NCI-H187 treated with DMSO at 0.1 percent for 48 hours (cell line): ENCODE measurements around the gene BPIFB1.

ENCODE experiments used
- DNase-seq: peaks from one replicate; lab custom pipeline; 2025; lab: John Stamatoyannopoulos, UW

BPIFB1 gene, protein sequence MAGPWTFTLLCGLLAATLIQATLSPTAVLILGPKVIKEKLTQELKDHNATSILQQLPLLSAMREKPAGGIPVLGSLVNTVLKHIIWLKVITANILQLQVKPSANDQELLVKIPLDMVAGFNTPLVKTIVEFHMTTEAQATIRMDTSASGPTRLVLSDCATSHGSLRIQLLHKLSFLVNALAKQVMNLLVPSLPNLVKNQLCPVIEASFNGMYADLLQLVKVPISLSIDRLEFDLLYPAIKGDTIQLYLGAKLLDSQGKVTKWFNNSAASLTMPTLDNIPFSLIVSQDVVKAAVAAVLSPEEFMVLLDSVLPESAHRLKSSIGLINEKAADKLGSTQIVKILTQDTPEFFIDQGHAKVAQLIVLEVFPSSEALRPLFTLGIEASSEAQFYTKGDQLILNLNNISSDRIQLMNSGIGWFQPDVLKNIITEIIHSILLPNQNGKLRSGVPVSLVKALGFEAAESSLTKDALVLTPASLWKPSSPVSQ

DNA sequence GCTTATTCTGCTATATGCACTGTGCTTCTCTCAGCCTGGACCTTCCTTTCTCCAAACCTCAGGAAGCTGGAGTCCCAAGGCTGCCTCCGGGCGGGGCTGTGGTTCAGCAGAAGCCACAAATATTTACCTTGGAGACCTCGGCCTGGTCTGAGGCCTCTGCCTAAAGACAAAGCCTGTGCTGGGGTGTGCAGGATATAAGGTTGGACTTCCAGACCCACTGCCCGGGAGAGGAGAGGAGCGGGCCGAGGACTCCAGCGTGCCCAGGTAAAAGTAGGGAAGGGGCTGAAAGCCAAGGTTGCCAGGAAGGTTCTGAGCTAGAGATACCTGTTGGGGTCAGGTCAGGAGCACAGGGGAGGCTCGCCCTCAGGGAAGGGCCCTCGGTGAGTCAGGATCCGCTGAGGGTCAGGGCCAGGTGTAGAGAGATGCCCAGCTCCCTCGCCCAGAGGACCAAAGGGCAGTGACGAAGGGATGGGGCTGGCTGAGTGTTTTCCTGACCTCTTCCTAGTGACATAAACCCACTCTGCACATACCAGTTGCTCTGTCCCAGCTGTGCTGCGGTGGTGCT is at the start of gene BPIFB1:
BPIFB1 (plus strand) TSS at position 224 of the 565 bp plus-strand sequence. CDS start 2,860 bp downstream, outside the sequence.
- DNase-seq, result no peak

DNA sequence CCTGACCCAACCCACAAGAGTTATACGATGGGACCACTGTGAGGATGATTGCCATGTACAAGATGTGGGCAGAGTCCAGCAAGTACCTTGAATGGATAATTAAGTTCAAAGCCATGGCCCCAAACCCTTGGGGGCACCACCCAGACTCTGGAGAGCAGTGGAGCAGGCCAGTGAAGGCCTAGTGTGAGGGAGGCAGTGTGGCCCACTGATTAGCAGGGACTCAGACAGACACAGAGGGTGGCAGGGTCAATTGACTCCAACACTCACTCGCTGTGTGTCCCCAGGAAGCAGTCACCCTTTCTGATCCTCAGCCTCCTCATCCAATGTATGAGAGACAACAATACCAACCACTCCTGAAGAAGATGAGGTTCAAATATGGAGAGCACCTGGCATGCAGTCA is 49.0 kb upstream of the BPIFB1 start:
- no peak for DNase-seq

DNA sequence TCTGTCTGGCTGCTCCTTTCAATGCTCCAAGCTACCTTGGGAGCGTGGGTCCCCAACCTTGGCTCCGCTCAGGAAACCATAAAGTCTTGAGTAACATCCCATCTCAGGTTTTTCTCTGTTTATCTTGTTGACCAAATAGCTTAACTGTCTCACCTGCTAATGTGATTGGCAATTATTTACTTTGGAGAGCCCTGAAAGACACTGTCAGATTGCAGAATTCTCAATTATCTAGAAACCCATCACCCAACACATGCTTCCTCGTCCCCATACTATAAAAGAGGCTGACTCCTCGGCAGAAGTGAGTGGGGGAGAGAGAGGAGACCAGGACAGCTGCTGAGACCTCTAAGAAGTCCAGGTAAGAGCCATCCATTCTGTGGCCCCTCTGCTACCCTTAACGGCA is 47.3 kb upstream of the BPIFB1 start, which contains the start of gene BPIFA1:
BPIFA1 (plus strand) TSS at position 301 of the 400 bp plus-strand sequence. CDS start 1,716 bp downstream, outside the sequence.
- no peak for DNase-seq

DNA sequence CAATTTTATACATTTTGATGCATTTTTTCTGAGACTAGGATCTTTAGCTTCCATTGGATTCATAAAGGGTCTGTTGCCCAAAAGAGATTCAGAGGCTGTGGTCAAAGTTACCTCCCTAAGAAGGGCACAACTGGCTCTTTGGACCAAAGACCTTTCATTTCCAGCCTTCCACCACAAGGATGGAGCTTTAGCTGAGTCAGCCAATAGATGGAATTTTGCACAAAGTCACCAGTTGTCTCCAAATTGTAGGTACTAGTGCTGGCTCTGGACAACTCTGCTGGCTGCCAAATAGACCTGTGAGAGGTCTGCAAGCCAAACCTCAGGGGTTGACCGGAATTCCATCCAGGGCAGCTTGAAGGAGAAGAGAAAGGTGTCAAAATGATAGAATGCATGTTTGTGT is 46.7 kb upstream of the BPIFB1 start:
- no peak for DNase-seq

DNA sequence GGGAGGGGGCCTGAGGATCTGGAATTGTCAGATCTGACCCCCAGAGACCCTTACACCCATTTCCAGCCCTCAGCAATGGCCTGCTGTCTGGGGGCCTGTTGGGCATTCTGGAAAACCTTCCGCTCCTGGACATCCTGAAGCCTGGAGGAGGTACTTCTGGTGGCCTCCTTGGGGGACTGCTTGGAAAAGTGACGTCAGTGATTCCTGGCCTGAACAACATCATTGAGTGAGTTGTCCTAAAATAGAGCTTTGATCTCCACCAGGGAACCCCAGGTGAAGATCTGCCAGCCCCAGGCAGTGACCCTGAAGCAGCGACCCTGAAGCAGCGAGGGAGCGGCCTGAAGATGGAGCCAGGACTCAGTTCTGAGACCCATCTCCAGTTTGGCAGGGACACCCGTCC is 45.0 kb upstream of the BPIFB1 start:
- DNase-seq, result no peak

DNA sequence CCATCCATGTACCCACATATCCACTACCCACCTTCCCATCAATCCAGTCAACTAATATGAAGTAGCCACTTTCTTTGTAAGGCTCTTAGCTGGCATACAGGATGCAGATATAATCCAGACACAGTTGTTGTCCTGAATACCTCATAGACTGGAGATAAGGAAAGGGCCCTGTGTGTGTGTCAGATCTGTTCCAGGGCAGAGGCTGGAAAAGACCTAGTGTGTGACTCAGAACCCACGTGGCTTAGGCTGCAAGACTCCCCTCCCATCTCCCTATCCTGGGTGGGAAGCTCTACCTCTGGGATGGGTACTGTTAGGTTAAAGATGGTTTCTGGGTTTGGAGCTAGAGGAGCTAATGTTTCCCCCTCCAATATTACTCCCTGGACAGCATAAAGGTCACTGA is 43.6 kb upstream of the BPIFB1 start:
- no peak for DNase-seq

DNA sequence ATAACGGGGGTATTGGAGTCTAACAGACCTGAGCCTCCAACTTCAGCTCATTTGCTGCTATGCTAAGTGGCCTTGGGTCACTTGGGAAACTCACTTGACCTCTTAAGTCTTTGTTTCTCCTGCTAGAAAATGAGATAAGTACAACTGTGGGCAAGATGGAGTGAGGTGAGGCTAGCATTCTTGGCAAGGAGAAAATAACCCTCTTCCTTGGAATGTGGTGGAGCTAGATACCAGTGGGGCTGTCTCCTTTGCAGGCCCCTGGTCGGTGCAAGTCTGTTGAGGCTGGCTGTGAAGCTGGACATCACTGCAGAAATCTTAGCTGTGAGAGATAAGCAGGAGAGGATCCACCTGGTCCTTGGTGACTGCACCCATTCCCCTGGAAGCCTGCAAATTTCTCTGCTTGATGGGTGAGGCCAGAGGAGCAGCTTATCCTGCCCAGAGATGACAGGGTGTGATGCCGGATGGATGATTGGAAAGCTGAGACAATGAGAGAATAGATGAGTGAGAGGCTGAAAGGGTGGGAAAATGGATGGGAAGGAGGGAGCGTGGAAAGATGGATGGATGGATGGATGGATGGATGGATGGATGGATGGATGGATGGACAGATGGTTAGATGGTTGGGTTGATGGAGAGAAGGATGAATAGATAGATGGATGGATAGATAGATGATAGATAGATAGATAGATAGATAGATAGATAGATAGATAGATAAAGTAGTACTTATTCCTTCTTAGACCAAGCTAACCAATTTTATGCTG is 42.9 kb upstream of the BPIFB1 start:
- DNase-seq, result no peak

DNA sequence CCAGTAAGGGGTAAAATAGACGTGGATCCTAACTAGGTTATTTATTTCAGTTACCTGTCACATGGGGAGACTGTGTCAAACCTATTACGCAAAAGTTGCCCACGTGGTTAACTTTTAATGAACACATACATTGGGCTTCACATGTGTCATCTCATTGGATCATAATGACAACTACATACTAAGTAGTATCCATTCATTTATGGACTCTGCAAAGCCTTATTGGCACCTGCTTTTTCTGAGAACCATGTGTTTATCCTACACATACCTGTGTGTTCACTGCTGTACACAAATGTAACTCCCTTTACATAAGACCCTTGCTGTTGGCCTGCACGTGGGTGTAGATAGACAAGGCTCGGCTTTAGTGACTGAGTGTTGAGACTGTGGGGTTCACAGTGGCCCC is 42.1 kb upstream of the BPIFB1 start:
- DNase-seq, result no peak

DNA sequence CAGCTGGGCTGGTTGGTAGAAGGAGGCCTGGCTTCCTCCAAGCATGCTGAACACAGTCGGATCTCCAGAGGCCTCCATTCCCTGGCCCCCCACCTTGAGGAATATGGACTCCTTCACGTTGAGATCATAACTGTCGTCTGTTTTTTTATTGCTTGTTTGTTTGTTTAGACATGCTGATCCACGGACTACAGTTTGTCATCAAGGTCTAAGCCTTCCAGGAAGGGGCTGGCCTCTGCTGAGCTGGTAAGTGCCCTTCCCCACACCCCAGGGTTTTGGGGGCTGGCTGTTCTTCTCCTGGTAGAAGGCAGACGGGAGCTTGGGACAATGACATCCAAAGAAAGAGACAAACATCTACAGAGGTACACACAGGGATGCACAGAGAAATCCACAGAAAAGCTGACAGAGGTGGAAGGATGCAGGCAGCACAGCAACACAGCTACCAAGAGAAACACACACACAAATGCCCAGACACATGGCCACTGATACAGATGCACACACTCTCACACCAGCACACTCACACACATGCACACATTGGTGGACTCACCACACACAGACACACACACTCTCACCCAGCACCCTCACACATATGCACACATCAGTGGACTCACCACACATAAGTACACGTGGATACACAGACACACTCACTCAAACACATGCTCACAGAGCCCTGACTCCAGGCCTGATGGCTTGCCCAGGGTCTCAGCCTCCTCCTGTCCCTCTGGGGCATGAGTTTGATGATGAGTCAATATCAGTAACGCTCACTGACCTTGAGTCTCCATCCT is 40.5 kb upstream of the BPIFB1 start:
- no peak for DNase-seq

DNA sequence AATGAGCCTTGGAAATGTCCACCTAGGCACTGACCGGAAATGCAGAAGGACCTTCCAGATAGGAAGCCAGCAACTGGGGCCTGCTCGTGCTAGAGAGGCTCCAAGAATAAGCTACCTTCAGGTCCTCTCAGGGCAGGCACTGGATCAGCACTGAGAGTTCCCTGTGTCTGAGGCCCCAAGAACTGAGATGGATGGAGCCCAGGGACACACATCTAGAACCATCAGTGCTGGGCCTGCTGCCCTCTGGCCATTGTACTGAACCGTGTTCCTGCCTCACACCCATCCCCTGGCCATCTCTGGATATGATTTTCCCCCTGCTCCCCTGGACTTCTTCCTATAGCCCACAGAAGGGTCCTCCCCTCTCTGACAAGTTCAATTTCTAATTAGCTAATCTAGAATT is 36.9 kb upstream of the BPIFB1 start:
- DNase-seq, result no peak

DNA sequence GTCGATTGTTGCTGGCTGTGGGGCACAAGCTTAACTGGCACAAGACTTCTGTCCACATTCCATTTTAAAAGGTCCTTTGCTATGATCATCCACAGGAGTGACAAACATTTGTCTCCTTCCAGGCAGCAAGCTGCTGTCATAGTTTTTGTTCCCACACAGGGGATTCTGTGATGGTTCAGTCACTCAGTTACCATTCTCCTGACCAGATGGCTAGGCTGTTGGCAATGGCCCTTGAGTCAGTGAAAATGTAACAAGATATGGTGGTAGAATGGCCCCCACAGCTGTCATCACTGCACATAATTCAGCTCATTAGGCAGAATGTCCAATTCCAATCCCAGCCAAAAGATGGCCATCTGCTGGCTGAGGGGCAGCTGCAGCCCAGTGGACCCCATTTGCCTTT is 33.6 kb upstream of the BPIFB1 start:
- DNase-seq, result no peak

DNA sequence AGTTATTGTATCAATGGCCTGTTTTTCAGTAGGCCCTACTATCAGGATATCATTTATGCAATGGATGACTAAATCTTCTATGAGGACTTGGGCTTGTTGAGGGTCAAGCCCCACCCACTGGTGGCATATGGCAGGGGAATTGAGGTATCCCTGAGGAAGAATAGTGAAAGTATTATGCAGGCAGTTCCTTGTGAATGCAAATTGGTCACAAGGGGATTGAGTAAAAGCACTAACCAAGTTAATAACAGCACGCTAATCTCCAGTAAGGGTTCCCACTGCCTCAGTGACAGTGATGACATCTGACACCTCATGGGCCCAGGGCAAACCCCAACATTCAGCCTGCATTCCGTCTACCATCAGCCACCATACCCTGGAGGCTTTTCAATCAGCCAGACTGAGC is 32.3 kb upstream of the BPIFB1 start:
- no peak for DNase-seq

DNA sequence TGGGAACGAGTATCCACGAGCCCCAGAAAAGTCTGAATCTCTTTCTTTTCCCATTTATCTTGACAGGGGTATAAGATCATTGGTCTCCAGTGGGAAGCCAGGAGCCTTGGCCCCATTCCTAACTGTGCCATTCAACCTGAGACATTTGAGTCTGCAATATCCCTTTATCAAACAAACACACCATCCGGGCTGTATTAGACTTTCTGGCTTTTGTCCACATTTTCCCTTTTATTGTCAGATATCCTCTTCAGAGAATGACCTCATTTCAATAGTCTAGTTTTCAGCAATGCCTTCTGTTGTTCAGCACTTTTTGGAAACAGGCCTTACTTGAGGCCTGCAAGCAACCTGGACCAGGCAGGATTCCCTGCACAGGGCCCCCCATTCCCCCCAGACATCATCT is 31.5 kb upstream of the BPIFB1 start:
- no peak for DNase-seq

DNA sequence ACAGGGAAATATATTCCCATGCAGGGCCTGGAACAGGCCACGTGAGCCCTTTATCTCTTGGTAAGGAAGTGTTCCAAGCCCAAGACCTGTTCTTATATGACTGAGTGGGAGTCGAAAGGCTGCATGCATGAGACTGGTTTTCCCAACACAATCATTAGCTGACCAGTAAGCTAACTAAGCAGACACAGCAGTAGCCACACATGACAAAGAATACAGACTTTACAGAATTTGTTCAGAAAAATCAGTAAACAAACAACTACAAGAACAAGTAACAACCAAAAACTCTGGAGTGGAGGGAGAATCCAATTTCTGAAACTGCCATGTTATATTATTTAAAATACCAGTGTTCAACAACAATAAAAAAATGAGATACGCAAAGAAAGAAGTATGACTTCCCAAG is 30.6 kb upstream of the BPIFB1 start:
- DNase-seq, result no peak

DNA sequence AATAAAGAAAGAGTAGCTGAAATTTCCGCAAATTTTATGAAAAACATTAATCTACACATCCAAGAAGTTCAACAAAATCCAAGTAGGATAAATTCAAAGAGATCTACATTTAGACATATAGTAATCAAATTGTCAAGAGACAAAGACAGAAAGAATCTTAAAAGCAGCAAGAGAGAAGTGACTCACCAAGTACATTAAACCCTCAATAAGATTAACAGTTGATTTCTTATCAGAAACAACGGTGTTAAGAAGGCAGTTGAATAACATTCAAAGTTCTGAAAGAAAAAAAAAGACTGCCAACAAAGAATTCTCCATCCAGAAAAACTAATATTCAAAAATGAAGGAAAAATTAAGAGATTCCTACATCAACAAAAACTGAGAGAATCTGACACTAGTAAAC is 28.0 kb upstream of the BPIFB1 start:
- no peak for DNase-seq

DNA sequence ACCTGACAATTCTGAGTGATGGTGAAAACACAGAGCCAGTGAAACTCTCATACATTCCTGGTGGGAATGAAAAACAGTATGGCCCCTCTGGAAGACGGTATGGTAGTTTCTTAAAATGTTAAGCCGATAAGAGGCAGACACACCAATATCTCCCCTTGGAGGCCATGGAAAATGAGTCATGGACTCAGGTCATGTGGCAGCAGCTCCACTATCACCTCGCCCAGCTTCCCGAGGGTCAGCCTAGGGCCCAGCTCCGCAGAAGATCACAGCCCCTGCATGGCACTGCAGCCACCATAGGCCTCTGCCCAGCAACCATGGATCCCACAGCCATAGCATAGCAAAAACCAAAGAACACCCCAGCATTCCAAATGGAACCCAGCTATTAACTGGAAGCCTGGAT is 25.8 kb upstream of the BPIFB1 start:
- no peak for DNase-seq

DNA sequence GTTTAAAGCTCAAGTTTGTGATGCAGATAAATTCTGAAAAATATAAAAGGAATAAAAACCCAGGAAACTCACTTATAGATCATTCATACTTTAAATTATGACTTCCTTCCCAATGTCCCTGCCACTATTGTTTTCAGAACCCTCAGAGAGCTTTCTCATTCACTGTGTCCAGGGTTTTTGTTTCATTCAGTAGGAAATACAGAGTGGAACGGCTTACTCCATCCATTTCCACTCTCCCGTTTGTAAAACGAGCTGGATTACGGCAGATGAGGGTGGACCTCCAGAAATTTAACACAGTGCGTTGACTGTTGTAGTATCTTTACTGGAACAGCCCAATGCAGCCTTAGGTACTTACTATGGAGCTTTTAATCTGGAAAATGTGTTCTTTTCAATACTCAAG is 23.6 kb upstream of the BPIFB1 start:
- DNase-seq, result no peak

DNA sequence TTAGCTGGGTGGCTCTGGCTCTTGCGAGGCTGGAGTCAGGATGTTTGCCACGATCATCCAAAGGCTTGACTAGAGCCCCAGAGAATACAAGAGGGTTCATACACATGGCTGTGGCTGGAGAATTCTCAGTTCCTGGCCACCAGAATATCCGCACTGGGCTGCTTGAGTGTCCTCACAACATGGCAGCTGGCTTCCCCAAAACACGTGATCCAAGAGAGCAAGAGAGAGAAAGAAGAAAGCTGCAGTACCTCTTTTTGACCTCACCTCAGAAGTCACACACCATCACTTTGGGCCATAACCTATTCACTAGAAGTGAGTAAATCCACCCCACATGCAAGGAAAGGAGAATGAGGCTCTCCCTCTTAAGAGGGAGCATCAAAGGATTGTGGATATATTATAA is 21.5 kb upstream of the BPIFB1 start:
- DNase-seq, result no peak

DNA sequence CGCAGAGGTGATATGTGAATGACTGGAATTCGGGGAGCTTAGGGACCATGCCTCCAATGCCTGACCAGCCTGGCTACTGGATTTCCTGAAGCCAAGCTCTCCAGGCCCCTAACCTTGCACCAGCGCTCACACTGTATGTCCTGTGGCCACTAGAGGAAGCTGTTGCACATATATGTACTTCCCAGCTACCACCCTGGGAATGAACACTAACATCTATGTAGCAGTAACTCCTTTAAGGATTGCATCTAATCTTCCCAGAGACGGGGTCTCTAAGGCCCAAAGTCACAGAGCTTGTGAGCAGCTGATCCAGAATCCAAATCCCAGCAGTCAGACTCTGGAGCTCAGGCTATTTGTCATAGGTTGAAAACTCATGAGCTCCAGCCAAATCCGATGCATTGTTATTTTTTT is 20.4 kb upstream of the BPIFB1 start:
- DNase-seq, result no peak

DNA sequence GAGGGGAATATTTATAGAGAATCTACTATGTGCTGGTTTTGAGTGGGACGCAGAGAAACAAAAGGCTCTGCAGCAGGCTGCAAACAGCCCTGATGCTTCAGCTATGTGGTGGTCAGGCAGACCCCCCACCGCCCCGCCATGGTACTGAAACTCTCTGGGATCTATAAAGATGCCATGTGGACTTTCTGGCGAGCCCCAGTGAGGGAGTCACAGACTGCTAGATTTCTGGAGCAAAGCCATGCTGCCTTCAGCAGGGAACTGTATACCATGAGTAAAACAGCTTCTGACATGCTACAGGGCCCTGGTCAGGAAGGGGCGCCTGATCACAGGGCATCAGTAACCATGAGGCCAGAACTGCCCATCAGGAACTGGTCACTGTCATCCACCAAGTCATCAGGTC is 19.2 kb upstream of the BPIFB1 start:
- DNase-seq, result no peak

DNA sequence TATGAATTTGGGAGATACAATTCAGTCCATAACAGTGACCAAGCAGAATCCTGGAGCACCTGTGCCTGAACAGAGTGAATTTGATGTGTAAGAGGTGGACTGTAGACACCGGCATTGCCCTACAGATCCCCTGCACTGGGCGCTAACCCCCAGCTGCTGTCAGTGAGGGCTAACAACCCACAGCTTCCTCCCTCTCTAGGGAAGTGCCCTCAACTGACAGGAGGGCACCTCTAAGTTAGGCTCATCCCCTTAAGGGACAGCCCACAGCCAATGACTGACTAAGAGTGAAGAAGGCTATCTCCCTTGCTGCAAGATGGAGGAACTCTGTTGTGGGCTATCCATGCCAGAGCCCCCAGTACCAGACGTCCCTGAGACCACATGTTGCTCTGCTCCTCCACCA is 15.3 kb upstream of the BPIFB1 start:
- DNase-seq, result no peak
